H9 (cell line): ENCODE measurements around the gene IL16. TPM values are rescaled to one million over a fixed set of nuclear protein-coding genes. Genes with fewer than 3 reads are reported as not detected.

ENCODE experiments used
- DNase-seq: peaks from one replicate; pipeline ENCODE4 v3.0.0-alpha.2; 2017
- H2AFZ ChIP-seq: one replicate; pipeline ENCODE4 v1.6.1; 2013; ENCODE audit warnings: mild to moderate bottlenecking, low read length, control low read depth, moderate library complexity
- H2AK5ac ChIP-seq: 2 replicates; pipeline ENCODE4 v1.6.1; 2013; ENCODE audit warnings: low read length, control low read depth, mixed read lengths; ENCODE audit not compliant: insufficient read length
- H2BK120ac ChIP-seq: one replicate; pipeline ENCODE4 v1.6.1; 2013; ENCODE audit warnings: low read depth, mild to moderate bottlenecking, low read length, control low read depth, inconsistent platforms; ENCODE audit not compliant: poor library complexity, severe bottlenecking
- H2BK12ac ChIP-seq: 2 replicates; pipeline ENCODE4 v1.6.1; 2013; ENCODE audit warnings: low read length, control low read depth, mixed read lengths, low read depth; ENCODE audit not compliant: insufficient read length
- H2BK15ac ChIP-seq: 2 replicates; pipeline ENCODE4 v1.6.1; 2013; ENCODE audit warnings: low read depth, low read length, control low read depth
- H2BK20ac ChIP-seq: one replicate; pipeline ENCODE4 v1.6.1; 2013; ENCODE audit warnings: low read depth, mild to moderate bottlenecking, low read length, control low read depth, inconsistent platforms; ENCODE audit not compliant: poor library complexity, severe bottlenecking
- H2BK5ac ChIP-seq: 2 replicates; pipeline ENCODE4 v1.6.1; 2013; ENCODE audit warnings: low read length, control low read depth, mixed read lengths; ENCODE audit not compliant: insufficient read length
- H3K14ac ChIP-seq: 2 replicates; pipeline ENCODE4 v1.6.1; 2013; ENCODE audit warnings: low read length, control low read depth; ENCODE audit not compliant: insufficient read depth
- H3K18ac ChIP-seq: 2 replicates; pipeline ENCODE4 v1.6.1; 2013; ENCODE audit warnings: low read depth, mild to moderate bottlenecking, mixed read lengths, low read length, control low read depth; ENCODE audit not compliant: insufficient read length
- H3K23ac ChIP-seq: 2 replicates; pipeline ENCODE4 v1.6.1; 2013; ENCODE audit warnings: low read length, control low read depth, mixed read lengths, low read depth; ENCODE audit not compliant: insufficient read length
- H3K23me2 ChIP-seq: 2 replicates; pipeline ENCODE4 v1.6.1; 2013; ENCODE audit warnings: low read depth, mild to moderate bottlenecking, mixed read lengths, low read length, control low read depth; ENCODE audit not compliant: insufficient read length, poor library complexity, severe bottlenecking
- H3K27ac ChIP-seq: 2 replicates; pipeline ENCODE4 v1.5.1; 2013; ENCODE audit warnings: low read length, control low read depth, mixed read lengths, low read depth; ENCODE audit not compliant: insufficient read length
- H3K27me3 ChIP-seq: 2 replicates; pipeline ENCODE4 v1.6.1; 2013; ENCODE audit warnings: low read length, control low read depth, inconsistent platforms; ENCODE audit not compliant: insufficient read depth
- H3K4ac ChIP-seq: 2 replicates; pipeline ENCODE4 v1.6.1; 2013; ENCODE audit warnings: low read depth, mild to moderate bottlenecking, control low read depth, inconsistent platforms, low read length, moderate library complexity
- H3K4me1 ChIP-seq: 2 replicates; pipeline ENCODE4 v1.6.1; 2013; ENCODE audit warnings: low read length, control low read depth, inconsistent platforms; ENCODE audit not compliant: insufficient read depth
- H3K4me2 ChIP-seq: 2 replicates; pipeline ENCODE4 v1.6.1; 2013; ENCODE audit warnings: low read length, control low read depth, mixed read lengths; ENCODE audit not compliant: insufficient read length, insufficient read depth
- H3K56ac ChIP-seq: 2 replicates; pipeline ENCODE4 v1.6.1; 2013; ENCODE audit warnings: low read depth, mild to moderate bottlenecking, mixed read lengths, low read length, control low read depth; ENCODE audit not compliant: insufficient read length
- H3K79me1 ChIP-seq: 2 replicates; pipeline ENCODE4 v1.6.1; 2013; ENCODE audit warnings: low read depth, mild to moderate bottlenecking, moderate library complexity, low read length, control low read depth, inconsistent platforms; ENCODE audit not compliant: insufficient read depth, poor library complexity, severe bottlenecking
- H3K79me2 ChIP-seq: 2 replicates; pipeline ENCODE4 v1.6.1; 2013; ENCODE audit warnings: low read length, control low read depth, inconsistent platforms; ENCODE audit not compliant: insufficient read depth
- H3K9ac ChIP-seq: 2 replicates; pipeline ENCODE4 v1.6.1; 2013; ENCODE audit warnings: low read length, control low read depth, mixed read lengths; ENCODE audit not compliant: insufficient read length; ENCODE audit errors: extremely low read depth
- H3K9me3 ChIP-seq: one replicate; pipeline ENCODE4 v1.6.1; 2013; ENCODE audit warnings: low read depth, low read length, inconsistent platforms; ENCODE audit not compliant: control insufficient read depth
- H3T11ph ChIP-seq: one replicate; pipeline ENCODE4 v1.6.1; 2013; ENCODE audit warnings: mild to moderate bottlenecking, low read length, control low read depth, inconsistent platforms
- H4K20me1 ChIP-seq: one replicate; pipeline ENCODE4 v1.6.1; 2013; ENCODE audit not compliant: control insufficient read depth, insufficient read length, insufficient read depth
- H4K5ac ChIP-seq: 2 replicates; pipeline ENCODE4 v1.6.1; 2013; ENCODE audit warnings: low read depth, mild to moderate bottlenecking, mixed read lengths, low read length, control low read depth; ENCODE audit not compliant: insufficient read length
- H4K8ac ChIP-seq: replicated peaks from 2 replicates; pipeline ENCODE4 v1.6.1; 2013; ENCODE audit warnings: low read length, control low read depth, mixed read lengths, low read depth; ENCODE audit not compliant: insufficient read length
- H4K91ac ChIP-seq: 2 replicates; pipeline ENCODE4 v1.6.1; 2013; ENCODE audit warnings: low read depth, mild to moderate bottlenecking, moderate library complexity, mixed read lengths, low read length, control low read depth; ENCODE audit not compliant: insufficient read length
- H3K27ac Mint-ChIP-seq, 3 experiments: 2 replicates in 2 of 3; 3 replicates in 1 of 3; pipeline ENCODE4 v1.8.0; 2020 to 2021; ENCODE audit warnings: mixed read lengths in 3 of 3, mild to moderate bottlenecking in 1 of 3, moderate library complexity in 1 of 3
- H3K27me3 Mint-ChIP-seq: 2 replicates; pipeline ENCODE4 v1.8.0; 2021; ENCODE audit warnings: low read depth, mild to moderate bottlenecking, moderate library complexity, mixed read lengths
- H3K36me3 Mint-ChIP-seq, 3 experiments: 2 replicates in 2 of 3; 3 replicates in 1 of 3; pipeline ENCODE4 v1.8.0; 2020 to 2021; ENCODE audit warnings: low read depth in 3 of 3, mixed read lengths in 3 of 3; ENCODE audit not compliant: insufficient read depth in 1 of 3
- H3K4me1 Mint-ChIP-seq, 2 experiments: 2 replicates each; pipeline ENCODE4 v1.8.0; 2020; ENCODE audit warnings: mixed read lengths in 2 of 2
- H3K4me3 Mint-ChIP-seq, 2 experiments: 2 replicates in 1 of 2; 3 replicates in 1 of 2; pipeline ENCODE4 v1.8.0; 2020 to 2021; ENCODE audit warnings: mild to moderate bottlenecking in 2 of 2, mixed read lengths in 2 of 2, moderate library complexity in 1 of 2
- H3K9me3 Mint-ChIP-seq, 2 experiments: 2 replicates in 1 of 2; 3 replicates in 1 of 2; pipeline ENCODE4 v1.8.0; 2020; ENCODE audit warnings: mild to moderate bottlenecking in 2 of 2, mixed read lengths in 2 of 2, moderate library complexity in 1 of 2
- WGBS: extraction: QIAGEN DNeasy Blood & Tissue Kit; methylation state at CpG from one replicate; pipeline ENCODE4 v1.1.7; 2013; ENCODE audit warnings: missing lambda C conversion rate, low lambda C conversion rate, mixed read lengths; ENCODE audit not compliant: insufficient read length; ENCODE audit errors: extremely low coverage; 5-methylcytosine and 5-hydroxymethylcytosine counted together
- total RNA-seq: library from RNA; stranded (reverse); gene quantifications from 2 replicates; pipeline ENCODE4 v1.2.1, GENCODE V29; 2021
- TF ChIP-seq, protein P1 (sequence below): fragments of 200-600 bp; sonication (generic); conservative IDR thresholded peaks from 3 replicates; pipeline ENCODE4 v1.8.0; 2021; ENCODE audit warnings: antibody characterized with exemption, mild to moderate bottlenecking

IL16 gene
- total RNA-seq, 1 experiment from 2014 or later: 0.28 TPM

DNA sequence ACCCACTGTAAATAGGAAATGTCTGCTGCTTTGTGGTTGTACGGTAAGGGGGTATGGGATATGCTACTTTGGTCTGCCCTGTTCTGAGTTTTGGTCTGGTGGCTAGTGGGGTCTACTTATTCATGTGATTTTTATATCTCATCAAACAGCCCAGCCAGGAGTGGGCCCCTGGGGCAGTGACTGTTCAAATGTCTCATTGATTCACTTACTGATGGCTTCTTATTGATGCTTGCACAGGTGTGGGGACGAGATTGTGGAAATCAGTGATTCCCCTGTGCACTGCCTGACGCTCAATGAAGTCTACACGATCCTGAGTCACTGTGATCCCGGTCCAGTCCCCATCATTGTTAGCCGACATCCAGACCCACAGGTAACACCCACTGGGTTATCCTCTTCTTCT, 88.8 kb downstream of the IL16 start:
- H3K36me3 Mint-ChIP-seq: no peaks in the 10 kb centered on the region
- WGBS: no CpG with 5 or more reads among the region's 6 CpGs
- H4K8ac ChIP-seq: no peak overlapping the region

More for the DNA sequence above, 88.8 kb downstream of the IL16 start:
- H2AFZ ChIP-seq: no peak overlapping the region
- H2BK5ac ChIP-seq: no peak overlapping the region
- 0 out of 4 replicates have a peak, but pooled peaks cover 0 to 2% of the 10 kb centered on the region in 2 experiments for H3K4me1 Mint-ChIP-seq
- peaks cover 6% of the 10 kb centered on the region for H3K27me3 Mint-ChIP-seq
- no peaks in the 10 kb centered on the region for H3K9me3 ChIP-seq
- no peaks in the 10 kb centered on the region for H3K4me1 ChIP-seq
- H2BK20ac ChIP-seq: no peak overlapping the region
- H4K91ac ChIP-seq: no peak overlapping the region
- H2BK15ac ChIP-seq: no peak overlapping the region
- DNase-seq: no peak
- H4K20me1 ChIP-seq: no peaks in the 10 kb centered on the region
- no peaks in the 10 kb centered on the region for H3K79me1 ChIP-seq
- H3K56ac ChIP-seq: no peak overlapping the region
- H3K23me2 ChIP-seq: no peaks in the 10 kb centered on the region
- no peak overlapping the region for H3K23ac ChIP-seq
- no peak overlapping the region for H3T11ph ChIP-seq
- no peak overlapping the region for H2AK5ac ChIP-seq
- H4K5ac ChIP-seq: no peak overlapping the region
- no peak overlapping the region for H3K27ac ChIP-seq
- no peaks in the 10 kb centered on the region for H3K79me2 ChIP-seq
- H3K14ac ChIP-seq: no peak overlapping the region
- H3K9ac ChIP-seq: no peak overlapping the region
- H3K4me3 Mint-ChIP-seq: no peak overlapping the region
- H3K27me3 ChIP-seq: no peaks in the 10 kb centered on the region
- no peak overlapping the region for H3K4me2 ChIP-seq
- H2BK12ac ChIP-seq: no peak overlapping the region
- H2BK120ac ChIP-seq: no peak overlapping the region
- no peak overlapping the region for H3K18ac ChIP-seq
- TF ChIP-seq, protein P1, sequence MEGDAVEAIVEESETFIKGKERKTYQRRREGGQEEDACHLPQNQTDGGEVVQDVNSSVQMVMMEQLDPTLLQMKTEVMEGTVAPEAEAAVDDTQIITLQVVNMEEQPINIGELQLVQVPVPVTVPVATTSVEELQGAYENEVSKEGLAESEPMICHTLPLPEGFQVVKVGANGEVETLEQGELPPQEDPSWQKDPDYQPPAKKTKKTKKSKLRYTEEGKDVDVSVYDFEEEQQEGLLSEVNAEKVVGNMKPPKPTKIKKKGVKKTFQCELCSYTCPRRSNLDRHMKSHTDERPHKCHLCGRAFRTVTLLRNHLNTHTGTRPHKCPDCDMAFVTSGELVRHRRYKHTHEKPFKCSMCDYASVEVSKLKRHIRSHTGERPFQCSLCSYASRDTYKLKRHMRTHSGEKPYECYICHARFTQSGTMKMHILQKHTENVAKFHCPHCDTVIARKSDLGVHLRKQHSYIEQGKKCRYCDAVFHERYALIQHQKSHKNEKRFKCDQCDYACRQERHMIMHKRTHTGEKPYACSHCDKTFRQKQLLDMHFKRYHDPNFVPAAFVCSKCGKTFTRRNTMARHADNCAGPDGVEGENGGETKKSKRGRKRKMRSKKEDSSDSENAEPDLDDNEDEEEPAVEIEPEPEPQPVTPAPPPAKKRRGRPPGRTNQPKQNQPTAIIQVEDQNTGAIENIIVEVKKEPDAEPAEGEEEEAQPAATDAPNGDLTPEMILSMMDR: no peak
- H3K9me3 Mint-ChIP-seq: no peaks in the 10 kb centered on the region
- H3K4ac ChIP-seq: no peak overlapping the region
- no peak overlapping the region for H3K27ac Mint-ChIP-seq
